Cerebellar nuclear complex (tissue), 1 donor: ENCODE measurements around the gene XRCC6.
A peak's percentile ranks its signal among the peaks of the same experiment; 100 is the strongest.
"Not testable (repeated sequence)": the region's sequence is repeated elsewhere in the genome, so short reads cannot be mapped to it uniquely, and the experiment has no call there.

Experiments used
- DNase-seq, 2 experiments: peaks; one replicate each; lab custom pipeline; 2025; lab: John Stamatoyannopoulos, UW

Gene XRCC6

GRCh38 chr22:41686890-41687289 lies 65.8 kb downstream of the XRCC6 start:
- not testable (repeated sequence) for DNase-seq

- DNase-seq, result no peak
Observed at GRCh38 chr22:41687901-41688364, 66.8 kb downstream of the XRCC6 start.

- peak in 1 of 2 experiments; percentile 77 for DNase-seq
Observed at GRCh38 chr22:41688365-41689211, 67.5 kb downstream of the XRCC6 start, which contains the start of gene SNU13. Gene SNU13 (minus strand): TSS chr22:41688867. CDS start chr22:41688796, 71 bp downstream.

- DNase-seq, result no peak
Observed at GRCh38 chr22:41690476-41690875, 69.4 kb downstream of the XRCC6 start.

DNA sequence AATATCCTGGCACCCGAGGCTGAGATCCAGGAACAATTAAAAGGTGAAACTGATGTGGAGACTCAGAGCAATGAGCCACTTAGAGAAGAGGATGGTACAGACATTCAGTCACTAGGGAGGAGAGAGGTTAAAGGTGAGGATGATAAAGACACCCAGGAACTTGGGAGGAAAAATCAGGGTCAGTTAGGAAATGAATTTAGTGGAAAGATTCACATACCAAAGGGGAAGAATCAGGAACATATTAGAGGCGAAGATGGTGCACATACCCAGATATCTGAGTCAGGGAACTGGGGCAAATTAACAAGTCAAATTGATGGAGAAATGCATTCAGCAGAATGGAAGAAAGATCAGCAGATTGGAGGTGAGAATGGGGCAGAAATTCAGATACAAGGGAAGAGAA lies 74.1 kb downstream of the XRCC6 start:
- DNase-seq, result no peak

GRCh38 chr22:41696703-41697102 lies 75.6 kb downstream of the XRCC6 start:
- DNase-seq, result no peak

DNA sequence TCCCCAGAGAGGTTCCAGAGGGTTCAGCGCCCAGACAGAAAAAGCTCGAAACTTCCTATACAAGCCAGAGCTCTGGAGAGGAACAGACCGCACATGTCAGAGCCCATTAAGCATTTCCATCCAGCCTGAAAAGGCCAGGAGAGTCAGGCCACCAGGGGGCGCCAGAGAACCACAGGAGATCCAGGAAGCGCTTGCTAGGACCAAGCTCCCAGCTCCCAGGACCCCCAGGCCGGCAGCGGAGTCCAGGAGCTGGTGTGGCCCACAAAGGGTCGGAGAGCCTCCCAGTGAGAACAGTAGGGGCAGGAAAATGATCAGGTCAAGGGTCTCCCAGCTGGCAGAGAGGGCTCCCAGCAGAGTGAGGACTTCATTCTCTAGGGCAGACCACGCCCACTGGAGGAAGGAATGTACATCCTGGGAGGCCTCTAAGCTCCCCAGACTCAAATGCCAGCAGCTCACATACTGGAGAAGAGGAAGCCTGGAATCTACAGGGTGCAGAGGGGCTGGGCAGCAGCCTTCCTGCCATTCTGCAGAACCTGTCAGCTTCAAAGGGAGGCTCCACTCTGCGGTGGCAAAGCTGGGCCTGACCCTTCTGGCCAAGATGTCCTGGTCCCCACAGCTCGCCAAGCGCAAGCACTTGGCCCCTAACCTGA lies 76.2 kb downstream of the XRCC6 start:
- DNase-seq, result peak in 1 of 2 experiments; percentile 57

GRCh38 chr22:41699264-41700107 lies 78.4 kb downstream of the XRCC6 start, which contains the start of gene MEI1:
Gene MEI1 (plus strand): TSS chr22:41699503. CDS start chr22:41699539, 36 bp downstream.
- DNase-seq, result peak in 1 of 2 experiments; percentile 53

- DNase-seq, result no peak
Observed at GRCh38 chr22:41700108-41700364, 78.9 kb downstream of the XRCC6 start.

GRCh38 chr22:41702763-41703162 lies 81.7 kb downstream of the XRCC6 start:
- no peak for DNase-seq

GRCh38 chr22:41709341-41709740 lies 88.2 kb downstream of the XRCC6 start:
- DNase-seq, result no peak

GRCh38 chr22:41713004-41713403 lies 91.9 kb downstream of the XRCC6 start:
- no peak for DNase-seq
